HL-60 (cell line): ENCODE measurements around the gene TAPT1.

Experiments
- DNase-seq, 2 experiments: peaks; one replicate each; pipeline ENCODE4 v3.0.0-alpha.2; 2010 to 2020; ENCODE audit warnings: low read depth in 1 of 2, low spot score in 1 of 2
- H3K27ac ChIP-seq: fragments of 250-450 bp; sonication (Bioruptor Pico); replicated peaks from 2 replicates; pipeline ENCODE4 v1.5.1; 2020; ENCODE audit warnings: mild to moderate bottlenecking, moderate library complexity
- H3K27me3 ChIP-seq: fragments of 250-450 bp; sonication (Bioruptor Pico); 2 replicates; pipeline ENCODE4 v1.5.1; 2021; ENCODE audit warnings: mild to moderate bottlenecking, moderate library complexity; ENCODE audit not compliant: insufficient read depth, poor library complexity, severe bottlenecking
- H3K4me3 ChIP-seq: replicated peaks from 2 replicates; pipeline ENCODE4 v1.5.1; 2011; ENCODE audit warnings: mild to moderate bottlenecking, control low read depth, low read length; ENCODE audit not compliant: insufficient read depth
- GABPA ChIP-seq: IDR thresholded peaks from 2 replicates; pipeline ENCODE4 v1.6.1; 2012; ENCODE audit warnings: low read depth
- POLR2AphosphoS5 ChIP-seq: IDR thresholded peaks from 2 replicates; pipeline ENCODE4 v1.6.1; 2012; ENCODE audit warnings: low read depth
- SPI1 ChIP-seq: IDR thresholded peaks from 2 replicates; pipeline ENCODE4 v1.6.1; 2012; ENCODE audit warnings: low read depth, mild to moderate bottlenecking, borderline replicate concordance
- TF ChIP-seq, protein P1 (sequence below): IDR thresholded peaks from one replicate; pipeline ENCODE4 v1.5.1; 2011; ENCODE audit warnings: low read length, control low read depth, inconsistent platforms; ENCODE audit not compliant: insufficient read depth
- TF ChIP-seq, protein P2 (sequence below): IDR thresholded peaks from 2 replicates; pipeline ENCODE4 v1.6.1; 2012; ENCODE audit warnings: low read depth; ENCODE audit not compliant: insufficient replicate concordance

The TAPT1 gene

DNA sequence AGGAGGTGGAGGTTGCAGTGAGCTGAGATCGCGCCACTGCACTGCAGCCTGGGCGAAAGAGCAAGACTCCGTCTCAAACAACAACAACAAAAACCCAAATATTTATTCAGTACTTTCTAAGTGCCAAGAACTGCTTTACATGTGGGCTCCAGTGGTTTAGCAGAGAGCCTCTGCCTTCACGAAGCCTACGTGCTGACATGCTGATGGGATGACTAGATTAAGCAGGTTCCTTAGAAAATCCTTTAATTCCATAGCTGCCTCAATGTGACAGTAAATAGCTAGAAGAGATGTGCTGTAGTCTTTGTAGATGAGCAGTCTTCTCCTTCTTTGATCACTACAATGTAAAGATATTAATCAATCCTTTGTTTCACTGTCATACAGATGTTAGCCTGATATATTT, 49.6 kb downstream of the TAPT1 start:
- no peaks in the 10 kb centered on the region for H3K27me3 ChIP-seq
- no peak overlapping the region for H3K4me3 ChIP-seq
- DNase-seq, result no peak
- H3K27ac ChIP-seq, result no peak overlapping the region
- TF ChIP-seq SPI1, result no peak
- no peak for TF ChIP-seq POLR2AphosphoS5
- TF ChIP-seq, protein P1, sequence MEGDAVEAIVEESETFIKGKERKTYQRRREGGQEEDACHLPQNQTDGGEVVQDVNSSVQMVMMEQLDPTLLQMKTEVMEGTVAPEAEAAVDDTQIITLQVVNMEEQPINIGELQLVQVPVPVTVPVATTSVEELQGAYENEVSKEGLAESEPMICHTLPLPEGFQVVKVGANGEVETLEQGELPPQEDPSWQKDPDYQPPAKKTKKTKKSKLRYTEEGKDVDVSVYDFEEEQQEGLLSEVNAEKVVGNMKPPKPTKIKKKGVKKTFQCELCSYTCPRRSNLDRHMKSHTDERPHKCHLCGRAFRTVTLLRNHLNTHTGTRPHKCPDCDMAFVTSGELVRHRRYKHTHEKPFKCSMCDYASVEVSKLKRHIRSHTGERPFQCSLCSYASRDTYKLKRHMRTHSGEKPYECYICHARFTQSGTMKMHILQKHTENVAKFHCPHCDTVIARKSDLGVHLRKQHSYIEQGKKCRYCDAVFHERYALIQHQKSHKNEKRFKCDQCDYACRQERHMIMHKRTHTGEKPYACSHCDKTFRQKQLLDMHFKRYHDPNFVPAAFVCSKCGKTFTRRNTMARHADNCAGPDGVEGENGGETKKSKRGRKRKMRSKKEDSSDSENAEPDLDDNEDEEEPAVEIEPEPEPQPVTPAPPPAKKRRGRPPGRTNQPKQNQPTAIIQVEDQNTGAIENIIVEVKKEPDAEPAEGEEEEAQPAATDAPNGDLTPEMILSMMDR, result no peak
- no peak for TF ChIP-seq GABPA
- TF ChIP-seq, protein P2, sequence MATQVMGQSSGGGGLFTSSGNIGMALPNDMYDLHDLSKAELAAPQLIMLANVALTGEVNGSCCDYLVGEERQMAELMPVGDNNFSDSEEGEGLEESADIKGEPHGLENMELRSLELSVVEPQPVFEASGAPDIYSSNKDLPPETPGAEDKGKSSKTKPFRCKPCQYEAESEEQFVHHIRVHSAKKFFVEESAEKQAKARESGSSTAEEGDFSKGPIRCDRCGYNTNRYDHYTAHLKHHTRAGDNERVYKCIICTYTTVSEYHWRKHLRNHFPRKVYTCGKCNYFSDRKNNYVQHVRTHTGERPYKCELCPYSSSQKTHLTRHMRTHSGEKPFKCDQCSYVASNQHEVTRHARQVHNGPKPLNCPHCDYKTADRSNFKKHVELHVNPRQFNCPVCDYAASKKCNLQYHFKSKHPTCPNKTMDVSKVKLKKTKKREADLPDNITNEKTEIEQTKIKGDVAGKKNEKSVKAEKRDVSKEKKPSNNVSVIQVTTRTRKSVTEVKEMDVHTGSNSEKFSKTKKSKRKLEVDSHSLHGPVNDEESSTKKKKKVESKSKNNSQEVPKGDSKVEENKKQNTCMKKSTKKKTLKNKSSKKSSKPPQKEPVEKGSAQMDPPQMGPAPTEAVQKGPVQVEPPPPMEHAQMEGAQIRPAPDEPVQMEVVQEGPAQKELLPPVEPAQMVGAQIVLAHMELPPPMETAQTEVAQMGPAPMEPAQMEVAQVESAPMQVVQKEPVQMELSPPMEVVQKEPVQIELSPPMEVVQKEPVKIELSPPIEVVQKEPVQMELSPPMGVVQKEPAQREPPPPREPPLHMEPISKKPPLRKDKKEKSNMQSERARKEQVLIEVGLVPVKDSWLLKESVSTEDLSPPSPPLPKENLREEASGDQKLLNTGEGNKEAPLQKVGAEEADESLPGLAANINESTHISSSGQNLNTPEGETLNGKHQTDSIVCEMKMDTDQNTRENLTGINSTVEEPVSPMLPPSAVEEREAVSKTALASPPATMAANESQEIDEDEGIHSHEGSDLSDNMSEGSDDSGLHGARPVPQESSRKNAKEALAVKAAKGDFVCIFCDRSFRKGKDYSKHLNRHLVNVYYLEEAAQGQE, result no peak

DNA sequence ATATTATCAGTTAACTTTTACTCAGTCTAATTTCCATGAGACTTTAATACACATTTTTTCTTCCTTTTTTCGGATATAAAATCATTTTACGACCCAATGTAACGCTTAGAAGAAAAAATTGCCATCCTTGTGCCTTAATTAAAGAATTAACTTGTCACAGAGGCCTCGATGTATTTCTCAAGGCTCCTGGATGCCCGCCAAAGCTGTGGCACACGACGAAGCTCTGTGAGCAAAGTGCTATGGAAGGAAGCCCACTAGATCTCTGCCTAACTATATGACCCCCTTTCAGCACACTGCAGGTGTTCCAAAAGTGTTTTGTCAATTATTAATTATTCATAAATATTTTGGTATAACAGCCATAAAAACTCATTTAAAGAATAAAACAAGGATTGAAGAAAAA, 54.4 kb downstream of the TAPT1 start:
- H3K27ac ChIP-seq, result no peak overlapping the region
- no peaks in the 10 kb centered on the region for H3K27me3 ChIP-seq
- no peak for DNase-seq
- TF ChIP-seq, protein P1, result no peak
- TF ChIP-seq GABPA (no peak), POLR2AphosphoS5 (no peak), SPI1 (no peak)
- TF ChIP-seq, protein P2, result no peak
- no peak overlapping the region for H3K4me3 ChIP-seq

DNA sequence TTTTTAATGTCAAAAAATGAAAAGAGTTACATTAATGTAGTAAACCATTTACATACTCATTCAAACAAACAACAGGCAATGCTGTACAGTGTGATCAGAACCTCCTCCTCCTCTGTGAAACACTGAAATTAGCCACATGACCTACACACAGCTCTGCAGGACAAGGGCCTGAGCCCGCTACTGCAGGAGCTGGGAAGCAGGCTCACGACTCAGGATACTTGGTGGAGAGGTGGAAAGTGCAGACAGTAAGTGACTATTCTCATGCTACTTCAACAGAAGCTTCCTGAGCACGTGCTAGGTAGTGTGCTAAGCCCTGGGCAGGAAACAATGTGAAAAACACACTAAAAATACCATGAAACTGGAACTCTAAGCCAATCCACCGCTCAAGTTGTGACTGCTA, 56.8 kb downstream of the TAPT1 start:
- Histone ChIP-seq H3K27me3 (no peaks in the 10 kb centered on the region), H3K4me3 (no peak overlapping the region), H3K27ac (no peak overlapping the region)
- no peak for DNase-seq
- TF ChIP-seq, protein P1, result no peak
- TF ChIP-seq GABPA (no peak), SPI1 (no peak), POLR2AphosphoS5 (no peak)
- TF ChIP-seq, protein P2, result no peak
